Measurements from ENCODE around the gene SH2B2.

- TF ChIP-seq, protein P1, sequence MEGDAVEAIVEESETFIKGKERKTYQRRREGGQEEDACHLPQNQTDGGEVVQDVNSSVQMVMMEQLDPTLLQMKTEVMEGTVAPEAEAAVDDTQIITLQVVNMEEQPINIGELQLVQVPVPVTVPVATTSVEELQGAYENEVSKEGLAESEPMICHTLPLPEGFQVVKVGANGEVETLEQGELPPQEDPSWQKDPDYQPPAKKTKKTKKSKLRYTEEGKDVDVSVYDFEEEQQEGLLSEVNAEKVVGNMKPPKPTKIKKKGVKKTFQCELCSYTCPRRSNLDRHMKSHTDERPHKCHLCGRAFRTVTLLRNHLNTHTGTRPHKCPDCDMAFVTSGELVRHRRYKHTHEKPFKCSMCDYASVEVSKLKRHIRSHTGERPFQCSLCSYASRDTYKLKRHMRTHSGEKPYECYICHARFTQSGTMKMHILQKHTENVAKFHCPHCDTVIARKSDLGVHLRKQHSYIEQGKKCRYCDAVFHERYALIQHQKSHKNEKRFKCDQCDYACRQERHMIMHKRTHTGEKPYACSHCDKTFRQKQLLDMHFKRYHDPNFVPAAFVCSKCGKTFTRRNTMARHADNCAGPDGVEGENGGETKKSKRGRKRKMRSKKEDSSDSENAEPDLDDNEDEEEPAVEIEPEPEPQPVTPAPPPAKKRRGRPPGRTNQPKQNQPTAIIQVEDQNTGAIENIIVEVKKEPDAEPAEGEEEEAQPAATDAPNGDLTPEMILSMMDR (IDR thresholded peaks at IDR 0.05), result no peak
- TF ChIP-seq POLR2A (IDR thresholded peaks at IDR 0.05), result no peak
These were observed 9.8 kb downstream of the SH2B2 start for GRCh38 chr7:102296514-102296913.
